GM19193 (cell line): ENCODE measurements around the gene P2RX5.
A peak's percentile ranks its signal among the peaks of the same experiment; 100 is the strongest.

ENCODE experiments used
- POLR2A ChIP-seq: IDR thresholded peaks from 4 replicates; pipeline ENCODE4 v1.6.1; 2011; ENCODE audit not compliant: insufficient read depth, insufficient read length; ENCODE audit errors: extremely low read depth

P2RX5 gene

DNA sequence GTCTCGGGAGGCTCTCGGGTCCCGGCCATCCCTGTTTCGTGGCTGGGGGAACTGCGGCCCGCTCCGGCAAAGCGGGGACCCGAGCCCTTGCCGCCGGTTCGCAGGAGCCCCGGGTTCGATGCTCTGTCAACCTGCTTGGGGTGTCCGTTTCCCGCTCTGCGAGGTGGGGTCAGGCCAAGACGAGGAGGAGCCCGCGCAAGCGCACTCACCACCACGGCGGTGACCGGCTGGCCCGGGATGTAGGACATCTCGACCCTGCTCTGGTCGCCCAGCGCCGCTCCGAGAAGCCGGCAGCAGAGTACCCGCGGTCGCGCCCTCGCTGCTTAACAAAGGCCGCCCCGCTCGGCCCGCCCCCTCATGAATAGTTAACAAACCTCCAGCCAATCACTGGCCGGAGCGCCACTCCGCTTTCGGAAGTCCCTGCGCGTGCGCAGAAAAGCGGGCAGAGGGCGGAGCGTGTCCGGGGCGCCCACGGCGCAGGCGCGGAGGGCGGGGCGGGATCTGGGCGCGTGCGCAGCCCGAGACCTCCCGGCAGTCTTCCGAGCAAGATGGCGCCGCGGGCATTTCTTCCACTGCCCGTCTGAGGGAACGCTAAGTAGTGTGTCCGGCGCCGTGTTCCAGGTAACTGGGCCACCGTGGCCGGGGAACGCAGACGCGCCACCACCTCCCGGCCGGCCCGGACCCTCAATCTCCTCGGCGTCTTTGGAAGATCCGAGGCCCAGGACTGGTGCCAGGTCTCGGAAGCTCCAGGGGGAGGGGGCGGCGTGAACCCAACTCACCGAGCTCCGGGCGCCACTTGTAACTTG lies 27.5 kb downstream of the P2RX5 start, which contains the start of the genes EMC6 and TAX1BP3:
TSS of gene EMC6 (plus strand) at position 534 of the 806 bp plus-strand sequence. CDS start 335 bp downstream, outside the sequence.
TSS of gene TAX1BP3 (minus strand) at position 300 of the 806 bp plus-strand sequence. CDS start at position 248, 52 bp downstream.
- TF ChIP-seq POLR2A, result peak; percentile 92

DNA sequence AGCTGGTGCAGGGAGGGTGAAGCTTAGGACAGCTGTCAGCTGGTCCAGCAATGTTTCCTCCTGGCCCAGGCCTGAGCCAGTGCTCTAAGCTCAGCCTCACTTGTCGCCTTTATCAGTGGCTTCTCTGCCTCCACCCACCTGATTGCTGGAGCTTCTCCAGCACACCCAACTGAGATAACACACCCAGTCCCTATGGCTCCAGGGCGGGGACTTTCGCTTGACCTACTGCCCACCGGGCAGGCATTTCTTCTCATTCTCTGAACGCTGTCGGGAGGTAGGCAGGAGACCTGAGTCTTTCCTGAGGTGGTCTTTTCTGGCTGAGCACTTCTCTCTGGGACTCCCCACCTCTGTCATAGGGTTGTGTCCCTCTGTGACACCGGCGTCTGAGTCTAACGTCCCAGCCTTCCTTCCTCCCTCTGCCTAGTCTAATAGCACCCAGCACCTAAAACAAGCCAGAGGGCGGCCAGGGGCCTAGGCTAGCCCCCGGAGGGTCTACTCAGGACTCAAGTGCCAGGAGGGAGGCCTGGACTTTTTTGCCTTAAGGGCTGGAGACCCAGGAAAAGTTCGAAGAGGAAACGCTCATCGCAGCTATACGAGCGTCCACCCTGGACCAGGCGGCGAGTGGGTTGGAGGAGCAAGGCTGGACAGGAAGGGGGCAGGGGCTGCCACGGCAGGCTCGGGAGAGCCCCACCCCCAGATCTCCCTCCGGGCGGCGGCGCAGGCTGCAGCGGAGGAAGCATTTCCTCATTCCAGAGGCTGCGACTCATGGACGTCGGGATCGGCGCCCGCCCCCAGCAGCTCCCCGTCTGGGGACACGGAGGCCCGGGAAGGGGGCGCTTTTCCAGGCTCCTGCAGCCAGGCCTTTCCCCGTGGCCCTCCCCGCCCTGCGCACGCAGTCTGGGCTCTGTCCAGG lies 28.3 kb downstream of the P2RX5 start:
- no peak for TF ChIP-seq POLR2A

DNA sequence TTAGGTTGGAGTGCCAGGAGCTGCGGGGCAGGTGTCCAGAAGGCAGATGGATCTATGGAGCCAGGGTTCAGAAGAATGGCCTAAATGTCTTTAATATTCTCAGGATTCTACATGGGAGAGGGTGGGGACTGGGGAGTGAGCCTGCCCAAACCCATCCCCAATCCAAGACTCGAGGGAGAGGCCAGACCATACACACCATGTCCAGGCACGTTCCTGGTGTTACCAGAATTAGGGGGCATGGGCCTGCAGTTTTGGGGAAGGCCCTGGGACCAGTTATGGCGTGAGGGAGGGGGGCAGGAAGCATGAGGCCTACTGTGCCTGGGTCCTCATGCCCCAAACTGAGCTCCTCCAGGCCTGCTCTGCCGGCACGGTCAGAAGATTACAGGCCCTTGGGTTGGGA lies 29.4 kb downstream of the P2RX5 start:
- no peak for TF ChIP-seq POLR2A

DNA sequence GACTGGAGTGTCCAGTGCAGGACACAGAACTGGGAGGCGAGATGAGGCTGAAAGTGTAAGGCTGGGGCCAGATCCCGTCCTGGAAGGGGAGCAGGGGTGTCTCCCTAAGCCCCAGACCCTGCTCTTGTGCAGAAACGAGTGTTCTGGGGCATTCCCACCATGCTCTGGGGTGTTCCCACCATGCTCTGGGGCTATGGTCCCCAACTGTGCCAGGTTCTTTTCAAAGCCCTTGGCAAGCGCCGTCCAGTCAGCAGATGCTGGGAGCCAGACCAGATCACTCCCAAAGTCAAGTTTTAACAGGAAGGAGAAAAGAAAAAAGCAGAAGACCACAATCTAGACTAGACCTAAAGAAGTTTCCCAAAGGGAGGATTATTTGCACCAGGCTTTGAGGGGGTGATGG lies 30.1 kb downstream of the P2RX5 start:
- no peak for TF ChIP-seq POLR2A

DNA sequence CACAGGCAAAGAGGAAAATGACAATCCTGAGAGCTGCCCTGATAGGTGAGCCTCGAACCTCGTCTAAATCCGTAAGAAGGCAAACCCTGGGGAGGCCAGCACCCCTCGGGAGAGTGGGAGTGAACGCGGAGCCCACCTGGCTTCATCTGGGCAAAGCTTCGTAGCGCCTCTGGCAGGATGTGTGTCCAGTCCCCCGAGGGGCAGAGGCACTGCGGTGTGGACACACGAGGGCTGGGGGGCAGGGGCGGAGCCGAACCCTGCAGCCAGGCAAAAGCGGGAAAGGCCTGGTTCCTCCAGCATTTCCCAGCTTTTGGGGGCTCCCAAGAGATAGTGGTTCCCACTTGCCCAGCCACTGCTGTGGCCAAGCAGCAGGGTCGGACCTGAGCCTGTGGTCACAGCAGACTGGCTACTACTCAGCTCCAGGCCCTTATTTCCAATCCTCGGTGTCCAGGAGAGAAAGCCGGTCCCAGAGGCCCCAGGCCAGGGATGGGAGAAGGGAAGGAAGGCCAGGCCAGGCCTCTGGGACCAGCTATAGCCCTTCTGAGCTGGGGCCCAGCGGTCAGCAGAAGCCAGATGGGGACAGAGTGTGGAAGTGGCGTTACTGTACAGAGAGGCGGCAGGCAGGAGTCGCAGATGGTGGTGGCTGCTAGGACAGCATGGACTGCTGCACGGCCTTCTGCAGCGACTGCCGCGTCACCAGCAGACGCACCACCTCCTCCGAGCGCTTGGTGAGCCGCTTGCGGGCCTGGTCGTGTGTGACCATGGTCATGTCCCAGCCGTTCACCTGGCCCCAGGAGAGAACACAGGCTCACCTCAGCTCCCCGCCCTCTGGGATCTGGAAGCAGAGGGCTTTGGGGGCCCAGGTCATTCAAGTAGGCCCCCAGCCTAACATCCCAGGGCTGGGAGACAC lies 32.6 kb downstream of the P2RX5 start:
- TF ChIP-seq POLR2A, result no peak

DNA sequence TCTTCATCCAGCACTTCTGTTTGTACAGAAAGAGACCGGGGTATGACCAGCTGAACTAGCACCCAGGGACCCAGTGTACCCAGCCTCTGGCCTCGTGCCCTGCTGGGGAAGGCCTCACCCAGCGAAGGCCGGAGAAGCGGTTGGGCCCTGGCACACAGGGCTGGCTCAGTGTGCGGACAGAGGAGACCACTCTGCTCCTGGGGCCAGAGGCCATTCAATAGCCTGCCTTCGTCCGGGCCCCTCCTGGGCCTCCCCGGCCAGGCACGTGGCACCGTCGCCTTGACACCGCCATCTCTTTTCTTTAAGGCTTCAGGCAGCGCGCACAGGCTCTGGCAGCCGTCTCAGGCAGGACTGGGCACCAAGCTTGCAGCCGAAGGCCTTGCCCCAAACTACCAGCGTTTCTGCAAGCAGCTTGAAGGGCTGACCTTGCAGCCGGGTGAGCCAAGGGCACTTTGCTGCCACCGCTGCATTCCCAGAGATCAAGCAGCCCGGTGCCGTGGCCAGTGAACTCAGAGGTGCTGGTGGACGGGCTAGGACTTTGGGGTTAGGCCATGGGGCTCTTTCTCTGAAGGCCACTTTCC lies 35.6 kb downstream of the P2RX5 start:
- TF ChIP-seq POLR2A, result no peak

DNA sequence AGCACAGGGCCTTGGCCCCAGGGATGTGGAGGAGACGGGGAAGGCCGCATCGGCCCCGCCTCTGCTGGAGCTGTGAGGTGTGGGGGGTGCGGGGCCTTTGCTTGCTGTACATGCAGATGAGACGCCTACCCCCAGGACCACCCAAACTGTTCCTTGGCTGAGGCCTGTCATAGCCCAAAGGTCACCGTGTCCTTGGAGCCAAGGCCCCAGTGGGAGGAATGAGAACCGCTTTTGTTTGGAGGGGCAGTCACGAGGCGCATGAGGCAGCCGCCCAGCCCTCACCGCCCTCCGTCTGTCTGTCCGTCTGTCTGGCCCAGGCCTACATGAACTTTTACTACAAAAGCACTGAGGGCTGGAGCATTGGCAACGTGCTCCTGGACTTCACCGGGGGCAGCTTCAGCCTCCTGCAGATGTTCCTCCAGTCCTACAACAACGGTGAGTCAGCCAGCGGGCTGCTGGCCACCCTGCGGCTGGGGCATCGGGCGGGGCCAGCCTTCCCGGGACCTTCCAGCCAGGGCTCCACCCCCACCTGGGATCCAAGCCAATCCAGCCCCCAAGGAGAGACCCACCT lies 36.3 kb downstream of the P2RX5 start:
- TF ChIP-seq POLR2A, result no peak

DNA sequence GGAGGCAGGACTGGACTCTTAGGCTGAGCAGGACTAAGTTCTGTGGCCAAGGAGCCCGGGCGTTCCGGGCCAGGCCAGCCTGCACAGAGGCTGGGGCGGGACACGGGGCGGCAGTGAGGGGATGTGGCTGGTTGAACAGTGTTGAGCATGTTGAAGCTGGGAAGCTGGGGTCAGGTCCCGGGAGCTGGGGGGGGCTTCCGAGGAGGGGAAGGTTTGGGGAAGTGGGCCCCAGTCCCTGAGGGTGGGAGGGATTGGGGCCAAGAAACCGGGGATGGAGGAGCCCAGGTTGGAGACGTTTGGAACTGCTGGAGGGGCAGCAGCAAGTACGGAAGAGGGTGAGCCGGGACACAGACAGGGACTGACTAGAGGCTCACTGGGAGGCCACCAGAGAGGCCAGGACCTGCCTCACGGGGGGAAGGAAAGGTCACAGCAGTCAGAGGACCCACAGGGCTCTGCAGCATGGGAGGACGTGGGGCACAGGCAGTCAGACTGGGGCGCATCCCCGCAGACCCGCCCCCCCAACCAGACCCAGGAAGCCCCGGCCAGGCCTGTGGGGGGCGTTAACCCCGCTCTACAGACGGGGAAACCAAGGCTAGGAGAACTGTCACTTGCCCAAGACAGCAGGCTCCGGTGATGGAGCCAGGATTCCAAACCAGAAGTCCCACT lies 37.0 kb downstream of the P2RX5 start:
- TF ChIP-seq POLR2A, result no peak

DNA sequence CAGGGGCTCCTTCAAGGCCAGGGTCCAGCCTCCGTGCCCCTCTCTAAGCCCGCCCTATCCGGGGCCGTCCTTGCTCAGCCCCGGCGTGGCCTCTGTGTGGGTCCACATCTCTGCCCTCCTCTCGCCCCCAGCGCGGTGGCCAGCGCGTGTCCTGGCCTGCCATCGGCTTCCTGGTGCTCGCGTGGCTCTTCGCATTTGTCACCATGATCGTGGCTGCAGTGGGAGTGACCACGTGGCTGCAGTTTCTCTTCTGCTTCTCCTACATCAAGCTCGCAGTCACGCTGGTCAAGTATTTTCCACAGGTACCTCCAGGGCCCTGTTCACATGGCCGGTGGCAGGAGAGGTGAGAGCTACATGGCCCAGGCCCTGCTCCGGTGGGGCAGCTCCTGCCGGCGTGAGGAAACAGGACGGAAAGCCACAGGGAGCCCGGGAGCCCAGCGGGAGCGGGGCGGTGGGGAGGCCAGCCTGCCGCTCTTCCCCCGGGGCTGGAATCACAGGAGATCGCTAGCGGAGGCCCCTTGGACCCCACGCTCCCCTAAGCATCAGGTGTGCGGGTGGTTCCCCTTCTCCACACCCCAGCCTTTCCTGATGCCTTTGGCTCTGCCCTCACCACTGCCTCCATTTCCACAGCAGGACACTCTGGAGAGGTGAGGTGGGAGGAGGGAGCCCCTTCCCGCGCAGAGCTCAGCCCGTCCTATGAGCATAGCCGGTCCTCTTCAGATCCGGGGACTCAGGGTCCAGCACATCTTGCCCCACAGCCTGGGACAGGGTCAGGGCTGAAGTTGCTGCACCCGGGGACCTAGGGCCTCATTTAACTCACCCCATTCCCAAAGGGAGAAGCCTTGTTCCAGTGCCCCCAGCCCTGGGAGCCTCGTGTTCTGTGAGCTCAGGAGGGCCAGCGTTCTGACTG lies 37.8 kb downstream of the P2RX5 start:
- TF ChIP-seq POLR2A, result no peak

DNA sequence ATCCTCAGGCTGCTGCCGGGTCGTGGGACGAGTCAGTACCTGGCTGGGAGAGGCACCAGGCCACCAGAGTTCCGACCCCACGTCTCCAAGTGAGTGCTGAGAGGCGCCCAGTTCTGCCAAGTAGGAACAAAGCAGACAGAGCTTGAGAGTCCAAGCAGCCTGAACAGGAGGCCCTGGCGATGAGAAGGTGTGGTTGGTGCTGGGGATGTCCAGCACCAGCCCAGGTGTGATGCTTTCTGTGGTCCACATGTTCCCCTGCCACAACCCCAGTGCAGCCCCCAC lies 38.4 kb downstream of the P2RX5 start:
- no peak for TF ChIP-seq POLR2A

DNA sequence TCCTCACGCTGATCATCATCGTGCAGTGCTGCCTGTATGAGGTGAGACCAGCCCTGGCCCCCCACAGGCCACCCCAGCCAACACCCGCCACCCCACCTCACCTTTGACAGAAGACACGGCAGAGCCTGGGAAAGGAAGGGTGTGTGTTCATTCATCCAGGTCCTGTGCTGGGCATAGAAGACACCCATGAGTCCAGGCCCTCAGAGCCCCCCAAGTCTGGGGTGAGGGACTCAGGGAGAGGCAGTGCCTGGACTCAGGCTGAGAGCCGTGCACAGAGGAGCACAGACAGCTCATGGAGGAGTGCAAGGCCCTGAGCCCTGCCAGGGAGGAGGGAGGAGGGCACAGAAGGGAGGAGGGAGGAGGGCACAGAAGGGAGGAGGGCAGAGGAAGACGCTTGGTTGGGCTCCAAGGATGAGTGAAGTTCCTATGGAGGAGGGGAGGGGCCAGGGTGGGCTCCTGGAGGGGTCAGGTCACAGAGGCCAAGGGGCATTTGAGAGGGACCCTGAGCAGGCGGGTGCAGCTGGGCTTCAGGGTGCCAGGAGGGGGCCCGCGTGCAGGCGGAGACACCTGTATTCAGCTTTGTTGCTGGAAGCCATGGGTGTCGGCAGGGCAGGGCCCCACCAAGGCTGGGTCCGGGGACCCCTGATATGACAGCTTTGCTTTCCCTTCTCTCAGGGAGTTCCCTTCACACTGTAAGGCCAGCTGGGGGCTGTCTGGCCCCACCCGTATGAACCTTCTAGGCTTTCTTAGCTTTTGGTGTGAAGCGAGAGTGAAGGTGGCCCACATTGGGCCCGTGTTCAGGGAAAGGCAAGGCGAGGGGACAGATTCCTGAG lies 39.0 kb downstream of the P2RX5 start:
- no peak for TF ChIP-seq POLR2A

DNA sequence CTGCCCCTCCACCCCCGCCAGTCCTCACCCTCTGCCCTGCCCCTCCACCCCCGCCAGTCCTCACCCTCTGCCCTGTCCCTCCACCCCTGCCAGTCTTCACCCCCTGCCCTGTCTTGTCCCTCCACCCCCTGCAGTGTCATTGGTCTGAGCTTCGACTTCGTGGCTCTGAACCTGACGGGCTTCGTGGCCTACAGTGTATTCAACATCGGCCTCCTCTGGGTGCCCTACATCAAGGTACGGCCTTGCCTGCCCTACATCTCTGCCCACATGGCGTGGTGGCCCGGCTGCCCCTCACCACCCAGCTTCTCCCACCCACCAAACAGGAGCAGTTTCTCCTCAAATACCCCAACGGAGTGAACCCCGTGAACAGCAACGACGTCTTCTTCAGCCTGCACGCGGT lies 39.6 kb downstream of the P2RX5 start:
- TF ChIP-seq POLR2A, result no peak
